Uterus (tissue), 4 donors: ENCODE results near the gene PLEKHA7. TPM values are rescaled to one million over a fixed set of nuclear protein-coding genes. Genes with fewer than 3 reads are reported as not detected.
A peak's percentile ranks its signal among the peaks of the same experiment; 100 is the strongest.

Experiments used
- DNase-seq, 2 donors: peaks; one replicate each; pipeline ENCODE4 v3.0.0-alpha.2; 2019 to 2020
- H3K27ac ChIP-seq, 2 donors: fragments of 200-600 bp; sonication (generic); 1 replicate in 1 of 2; 2 replicates in 1 of 2; pipeline ENCODE4 v1.5.1; 2016 to 2018
- H3K27me3 ChIP-seq, 2 donors: fragments of 200-600 bp; sonication (generic); one replicate each; pipeline ENCODE4 v1.5.1; 2018 to 2019; ENCODE audit warnings: control low read depth in 1 of 2
- H3K36me3 ChIP-seq, 2 donors: fragments of 200-600 bp; sonication (generic); one replicate each; pipeline ENCODE4 v1.5.1; 2019; ENCODE audit warnings: control low read depth in 1 of 2
- H3K4me1 ChIP-seq, 2 donors: fragments of 200-600 bp; sonication (generic); one replicate each; pipeline ENCODE4 v1.5.1; 2018 to 2019; ENCODE audit warnings: control low read depth in 1 of 2
- H3K4me3 ChIP-seq, 2 donors: fragments of 200-600 bp; sonication (generic); 1 replicate in 1 of 2; 2 replicates in 1 of 2; pipeline ENCODE4 v1.5.1; 2018 to 2019; ENCODE audit warnings: mild to moderate bottlenecking in 1 of 2
- H3K9me3 ChIP-seq, 2 donors: fragments of 200-600 bp; sonication (generic); one replicate each; pipeline ENCODE4 v1.5.1; 2019; ENCODE audit warnings: control low read depth in 1 of 2
- CTCF ChIP-seq, 4 experiments: fragments of 200-600 bp in 2 of 4; fragments of 450-650 bp in 2 of 4; sonication (generic) in 2 of 4; IDR thresholded peaks; one replicate each; pipeline ENCODE4 v1.5.1; 2016 to 2019; ENCODE audit warnings: antibody characterized with exemption in 4 of 4, mild to moderate bottlenecking in 2 of 4, moderate library complexity in 1 of 4
- POLR2A ChIP-seq, 2 donors: fragments of 450-650 bp; IDR thresholded peaks; one replicate each; pipeline ENCODE4 v1.6.1; 2016; ENCODE audit warnings: antibody characterized with exemption in 2 of 2, mild to moderate bottlenecking in 1 of 2, moderate library complexity in 1 of 2
- intact Hi-C: fragments of 100-400 bp; cut with DNase I; formaldehyde crosslinking; loops from one replicate; pipeline ENCODE4 v1.15.1; 2023; ENCODE audit warnings: low total_unique reads
- total RNA-seq, 4 donors: library from RNA; depleted of rRNA in 3 of 4; stranded (reverse); fragments of >200 nt in 3 of 4; gene quantifications; one replicate each; pipeline versions ENCODE4 v1.1.0 to v1.2.4, GENCODE V29; 2014 to 2023
- donor health status: DM: yes; HTN: yes; CAD: no.

The PLEKHA7 gene
- total RNA-seq, 4 donors from 2014 or later, result 13.3 to 38.2 (median 26.7) TPM

- Histone ChIP-seq H3K9me3 (no peaks in the 10 kb centered on the region), H3K36me3 (no peaks in the 10 kb centered on the region), H3K4me3 (no peak overlapping the region), H3K4me1 (no peaks in the 10 kb centered on the region), H3K27ac (no peak overlapping the region), H3K27me3 (no peaks in the 10 kb centered on the region)
- DNase-seq, result no peak
- intact Hi-C loops, result no loop called here
- TF ChIP-seq CTCF (IDR thresholded peaks at IDR 0.05) (no peak), POLR2A (IDR thresholded peaks at IDR 0.05) (no peak)
These were observed 187.1 kb downstream of the PLEKHA7 start for GRCh38 chr11:16827139-16827538.

- no peak for TF ChIP-seq POLR2A (IDR thresholded peaks at IDR 0.05)
- H3K9me3 ChIP-seq, result no peaks in the 10 kb centered on the region
- H3K27ac ChIP-seq, result no peak overlapping the region
- intact Hi-C loops, result no loop called here
- no peaks in the 10 kb centered on the region for H3K27me3 ChIP-seq
- H3K4me3 ChIP-seq, result no peak overlapping the region
- no peaks in the 10 kb centered on the region for H3K4me1 ChIP-seq
- H3K36me3 ChIP-seq, result no peaks in the 10 kb centered on the region
- no peak for DNase-seq
These were observed 188.2 kb downstream of the PLEKHA7 start for GRCh38 chr11:16825968-16826367.

GRCh38 chr11:16825101-16825500 lies 189.1 kb downstream of the PLEKHA7 start:
- Histone ChIP-seq H3K36me3 (no peaks in the 10 kb centered on the region), H3K9me3 (no peaks in the 10 kb centered on the region), H3K27ac (no peak overlapping the region), H3K4me1 (no peaks in the 10 kb centered on the region), H3K27me3 (no peaks in the 10 kb centered on the region), H3K4me3 (no peak overlapping the region)
- DNase-seq, result no peak
- TF ChIP-seq POLR2A (IDR thresholded peaks at IDR 0.05), result no peak
- TF ChIP-seq CTCF (IDR thresholded peaks at IDR 0.05), result no peak
- intact Hi-C loops, result no loop called here

GRCh38 chr11:16820324-16821092 lies 193.7 kb downstream of the PLEKHA7 start:
- DNase-seq, result peak; percentile 54 to 63

GRCh38 chr11:16818284-16818683 lies 195.9 kb downstream of the PLEKHA7 start:
- Histone ChIP-seq H3K4me1 (no peaks in the 10 kb centered on the region), H3K9me3 (no peaks in the 10 kb centered on the region), H3K27me3 (no peaks in the 10 kb centered on the region), H3K4me3 (no peak overlapping the region), H3K27ac (no peak overlapping the region), H3K36me3 (no peaks in the 10 kb centered on the region)
- TF ChIP-seq CTCF (IDR thresholded peaks at IDR 0.05) (no peak), POLR2A (IDR thresholded peaks at IDR 0.05) (no peak)
- no peak for DNase-seq
- intact Hi-C loops, result no loop called here

More at GRCh38 chr11:16820324-16821092, 193.7 kb downstream of the PLEKHA7 start:
- intact Hi-C loops, result no loop called here
- Histone ChIP-seq H3K9me3 (no peaks in the 10 kb centered on the region), H3K4me1 (no peaks in the 10 kb centered on the region), H3K4me3 (no peak overlapping the region), H3K27me3 (no peaks in the 10 kb centered on the region), H3K27ac (no peak overlapping the region), H3K36me3 (no peaks in the 10 kb centered on the region)
- TF ChIP-seq POLR2A (IDR thresholded peaks at IDR 0.05), result no peak
- peak; percentile 55 to 76 (median 64) for TF ChIP-seq CTCF (IDR thresholded peaks at IDR 0.05)
